K562 (cell line): ENCODE measurements around the gene GRIN2A. TPM values are rescaled to one million over a fixed set of nuclear protein-coding genes. Genes with fewer than 3 reads are reported as not detected.

ENCODE experiments used
- ATAC-seq: fragments of 200-7000 bp; cut with Tn5 transposase; 3 replicates; pipeline ENCODE4 v1.9.1; 2020; ENCODE audit warnings: moderate library complexity
- BruUV-seq: library from RNA; stranded (reverse); fragments of 400-500 nt; replicated peaks from 2 replicates; lab custom pipeline; 2021; lab: Mats Ljungman, UMichigan
- CTCF ChIA-PET: fragments of 300-600 bp; formaldehyde crosslinking; extraction: SDS; loops from one replicate; lab custom pipeline; 2021; ENCODE audit warnings: low intra/inter-chr PET ratio; lab: Yijun Ruan, JAX
- POLR2A ChIA-PET: fragments of 300-600, 350-650 bp; sonication (Branson Sonifier 250); formaldehyde crosslinking; extraction: SDS; loops from one replicate; lab custom pipeline; 2021; ENCODE audit warnings: antibody characterized with exemption, inconsistent platforms; lab: Yijun Ruan, JAX
- DNase-seq, 4 experiments: peaks; one replicate each; pipeline versions ENCODE4 v3.0.0 to v3.0.0-alpha.2; 2011 to 2018; ENCODE audit warnings: low spot score in 3 of 4, mixed read lengths in 3 of 4; ENCODE audit errors: extremely low read depth in 1 of 4
- FAIRE-seq: peaks from 2 replicates; lab custom pipeline; 2011; peaks lifted over from hg19 to GRCh38; lab: Jason Lieb, UNC
- H2AFZ ChIP-seq: 2 replicates; pipeline ENCODE4 v1.6.0; 2011; ENCODE audit warnings: low read depth, low read length, control low read depth, inconsistent platforms
- H3K27ac ChIP-seq: fragments of 200-600 bp; 3 replicates; pipeline ENCODE4 v1.8.0; 2011; ENCODE audit warnings: low read depth, mild to moderate bottlenecking, control low read depth, inconsistent platforms, low read length, moderate library complexity, mixed read lengths; ENCODE audit errors: extremely low read depth
- H3K27me3 ChIP-seq, 2 experiments: fragments of 300-600 bp in 1 of 2; 2 replicates in 1 of 2; 3 replicates in 1 of 2; pipeline versions ENCODE4 v1.6.0 to v1.8.0; 2011; ENCODE audit warnings: inconsistent platforms in 2 of 2, low read length in 2 of 2, mild to moderate bottlenecking in 1 of 2, mixed read lengths in 1 of 2, moderate library complexity in 1 of 2; ENCODE audit not compliant: control insufficient read depth in 2 of 2, insufficient read depth in 2 of 2
- H3K36me3 ChIP-seq: fragments of 300-600 bp; 3 replicates; pipeline ENCODE4 v1.8.0; 2011; ENCODE audit warnings: mild to moderate bottlenecking, low read length, inconsistent platforms; ENCODE audit not compliant: control insufficient read depth, insufficient read depth
- H3K4me1 ChIP-seq, 2 experiments: fragments of 200-600 bp in 1 of 2; replicated peaks in 1 of 2; 2 replicates in 1 of 2; 3 replicates in 1 of 2; pipeline versions ENCODE4 v1.5.1 to v1.8.0; 2011; ENCODE audit warnings: inconsistent platforms in 2 of 2, low read length in 2 of 2, mild to moderate bottlenecking in 1 of 2, mixed read lengths in 1 of 2, moderate library complexity in 1 of 2; ENCODE audit not compliant: control insufficient read depth in 2 of 2, insufficient read depth in 2 of 2
- H3K4me2 ChIP-seq: 2 replicates; pipeline ENCODE4 v1.6.1; 2011; ENCODE audit warnings: low read length, control low read depth, inconsistent platforms, mixed read lengths; ENCODE audit not compliant: insufficient read depth
- H3K4me3 ChIP-seq: fragments of 200-600 bp; sonication (generic), shearing (Covaris generic); 2 replicates; pipeline ENCODE4 v1.5.1; 2016; ENCODE audit warnings: control low read depth, inconsistent platforms
- H3K79me2 ChIP-seq: fragments of 200-600 bp; 3 replicates; pipeline ENCODE4 v1.8.0; 2011; ENCODE audit warnings: low read length, inconsistent platforms; ENCODE audit not compliant: control insufficient read depth, insufficient read depth
- H3K9ac ChIP-seq, 2 experiments: 2 replicates each; pipeline versions ENCODE4 v1.6.0 to v1.6.1; 2011; ENCODE audit warnings: low read depth in 2 of 2, low read length in 2 of 2, control low read depth in 1 of 2, inconsistent platforms in 1 of 2, mild to moderate bottlenecking in 1 of 2, mixed read lengths in 1 of 2; ENCODE audit not compliant: insufficient read depth in 1 of 2
- H3K9me1 ChIP-seq: one replicate; pipeline ENCODE4 v1.6.0; 2011; ENCODE audit warnings: inconsistent platforms, mild to moderate bottlenecking, low read length, moderate library complexity; ENCODE audit not compliant: control insufficient read depth, insufficient read depth
- H3K9me3 ChIP-seq: replicated peaks from 2 replicates; pipeline ENCODE4 v1.5.1; 2011; ENCODE audit warnings: low read depth, low read length, inconsistent platforms; ENCODE audit not compliant: control insufficient read depth, insufficient read depth
- H4K20me1 ChIP-seq: replicated peaks from 2 replicates; pipeline ENCODE4 v1.6.1; 2011; ENCODE audit warnings: low read length, inconsistent platforms, mixed read lengths; ENCODE audit not compliant: control insufficient read depth, insufficient read depth
- EZH2 ChIP-seq: IDR thresholded peaks from 2 replicates; pipeline ENCODE4 v1.6.1; 2012; ENCODE audit warnings: low read depth, mild to moderate bottlenecking, inconsistent platforms, low read length, borderline replicate concordance
- FOXM1 ChIP-seq, 2 experiments: fragments of 450-650 bp in 1 of 2; sonication (generic) in 1 of 2; formaldehyde crosslinking in 1 of 2; IDR thresholded peaks; 2 replicates each; pipeline versions ENCODE4 v1.6.1 to v1.9.0; 2017 to 2022; ENCODE audit warnings: low read depth in 2 of 2, mild to moderate bottlenecking in 2 of 2, missing genetic modification reagents in 1 of 2, moderate library complexity in 1 of 2
- FOXP1 ChIP-seq: sonication (generic); formaldehyde crosslinking; IDR thresholded peaks from 2 replicates; pipeline ENCODE4 v1.8.0; 2022; ENCODE audit warnings: mild to moderate bottlenecking, missing genetic modification reagents
- MCM7 ChIP-seq, 2 experiments: fragments of 450-650 bp; IDR thresholded peaks; 2 replicates each; pipeline ENCODE4 v1.6.1; 2016 to 2018
- NCOR1 ChIP-seq: fragments of 450-650 bp; IDR thresholded peaks from 2 replicates; pipeline ENCODE4 v1.6.1; 2016; ENCODE audit warnings: mild to moderate bottlenecking, moderate library complexity
- NFE2L1 ChIP-seq: fragments of 450-650 bp; IDR thresholded peaks from 2 replicates; pipeline ENCODE4 v1.6.1; 2016; ENCODE audit warnings: missing genetic modification characterization, low read depth, mild to moderate bottlenecking, missing compliant biosample characterization, moderate library complexity, borderline replicate concordance
- NFIX ChIP-seq: fragments of 250-450 bp; sonication (Bioruptor Pico); IDR thresholded peaks from 2 replicates; pipeline ENCODE4 v1.4.0; 2020; ENCODE audit warnings: low read depth, mild to moderate bottlenecking, moderate library complexity
- RBM15 ChIP-seq: fragments of 200-400 bp; formaldehyde crosslinking; IDR thresholded peaks from 2 replicates; pipeline ENCODE4 v1.6.1; 2018; ENCODE audit warnings: mild to moderate bottlenecking, low read length, moderate library complexity; ENCODE audit not compliant: insufficient read depth
- RBM34 ChIP-seq: fragments of 200-400 bp; formaldehyde crosslinking; IDR thresholded peaks from 2 replicates; pipeline ENCODE4 v1.6.1; 2018; ENCODE audit warnings: low read length, borderline replicate concordance; ENCODE audit not compliant: insufficient read depth
- RFX5 ChIP-seq: IDR thresholded peaks from 2 replicates; pipeline ENCODE4 v1.6.1; 2011; ENCODE audit warnings: low read depth, mild to moderate bottlenecking, improper control_type of control experiment, low read length
- ZBTB12 ChIP-seq: fragments of 250-450 bp; sonication (Bioruptor Pico); IDR thresholded peaks from 2 replicates; pipeline ENCODE4 v1.4.0; 2020
- ZNF699 ChIP-seq: fragments of 250-450 bp; sonication (Bioruptor Pico); IDR thresholded peaks from 2 replicates; pipeline ENCODE4 v1.8.0; 2021; ENCODE audit warnings: mild to moderate bottlenecking, moderate library complexity; ENCODE audit not compliant: insufficient replicate concordance
- WGBS: fragments of 100-300 bp; shearing (Covaris generic); methylation state at CpG from one replicate; pipeline ENCODE4 v1.1.6; 2016; ENCODE audit warnings: low coverage, mixed read lengths; ENCODE audit not compliant: insufficient coverage; ENCODE audit errors: missing lambda C conversion rate; 5-methylcytosine and 5-hydroxymethylcytosine counted together
- in situ Hi-C: fragments of 300-500 bp; cut with MboI; formaldehyde crosslinking; loops from 4 replicates; pipeline ENCODE4 v1.15.0; 2018; ENCODE audit warnings: inconsistent platforms, mixed read lengths
- intact Hi-C: fragments of 100-400 bp; cut with micrococcal nuclease; formaldehyde crosslinking; loops from 2 replicates; pipeline ENCODE4 v1.14.2; 2022
- polyA plus RNA-seq, 8 experiments: library from polyadenylated mRNA; depleted of rRNA in 4 of 8; stranded (reverse) in 5 of 8; unstranded in 3 of 8; fragments of >200 nt; fragmentation: Nextera tagmentation in 2 of 8; fragmentation: Illumina TruSeq in 1 of 8; extraction: Ambion mirVana in 2 of 8; extraction: Trizol in 1 of 8; gene quantifications; 2 replicates each; pipeline versions ENCODE4 v1.2.1 to v1.2.3, GENCODE V29; 2011 to 2014; ENCODE audit warnings: inconsistent platforms in 1 of 8, missing spikeins in 1 of 8
- total RNA-seq, 7 experiments: library from RNA; depleted of rRNA in 6 of 7; stranded (reverse); fragments of >200 nt in 6 of 7; fragmentation: Illumina TruSeq in 2 of 7; extraction: Trizol in 2 of 7; gene quantifications; 2 replicates each; pipeline versions ENCODE4 v1.2.1 to v1.2.3, GENCODE V29; 2011 to 2021; ENCODE audit warnings: low replicate concordance in 1 of 7
- TF ChIP-seq, protein P1 (sequence below): fragments of 450-650 bp; formaldehyde crosslinking; conservative IDR thresholded peaks from 2 replicates; pipeline ENCODE4 v1.4.0; 2022; ENCODE audit warnings: mild to moderate bottlenecking, missing genetic modification characterization

GRIN2A gene
- total and polyA plus RNA-seq, 9 of the 15 experiments (the other 6 are each of a cell fraction or from before 2014, with no cell fraction given): not detected

- TF ChIP-seq NFIX: no peak
Measured at GRCh38 chr16:10180042-10180770, 2.0 kb downstream of the GRIN2A start (continued).

DNA sequence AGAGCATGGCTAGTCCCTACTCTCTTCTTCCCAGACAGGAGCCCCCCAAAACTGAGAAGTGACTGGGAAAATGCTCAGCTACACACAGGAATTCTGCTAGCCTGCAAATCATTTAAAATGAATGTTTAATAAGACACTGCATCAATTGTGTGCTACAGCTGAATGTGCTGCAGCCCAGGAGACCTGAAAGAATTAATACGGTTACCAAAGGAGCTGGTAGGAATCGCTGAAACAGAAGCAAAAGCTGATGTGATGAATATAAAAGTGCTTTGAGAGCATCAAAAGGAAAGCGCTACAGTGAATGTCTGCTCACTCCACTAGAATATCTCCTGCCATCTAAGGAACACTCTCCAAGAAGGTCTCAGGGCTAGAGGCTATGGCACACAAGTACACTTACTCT is 3.7 kb downstream of the GRIN2A start:
- DNase-seq (no peak), FAIRE-seq (no peak), ATAC-seq (no peak)
- no peak overlapping the region for H2AFZ ChIP-seq
- H3K79me2 ChIP-seq: no peaks in the 10 kb centered on the region
- no peaks in the 10 kb centered on the region for H4K20me1 ChIP-seq
- H3K27ac ChIP-seq: no peak overlapping the region
- no peaks in the 10 kb centered on the region for H3K9me1 ChIP-seq
- H3K9ac ChIP-seq: no peak overlapping the region
- intact Hi-C loops: no loop called here
- in situ Hi-C loops: no loop called here
- peaks cover 0 to 15% of the 10 kb centered on the region in 2 experiments; a peak in 3 of 5 replicates for H3K27me3 ChIP-seq
- ChIA-PET CTCF (no interaction called here), POLR2A (interaction anchor here (0.7 kb wide), 1 partner anchor 709 kb away, joined by 3 read pairs; no protein-coding TSS in a partner anchor)
- H3K9me3 ChIP-seq: no peaks in the 10 kb centered on the region
- H3K36me3 ChIP-seq: no peaks in the 10 kb centered on the region
- BruUV-seq: no TSS peak
- 0% methylated on average over 3 of the region's 3 CpGs for WGBS
- no peak overlapping the region for H3K4me2 ChIP-seq
- H3K4me3 ChIP-seq: no peak overlapping the region
- peaks cover 0 to 28% of the 10 kb centered on the region in 2 experiments; a peak in 2 of 5 replicates for H3K4me1 ChIP-seq
- TF ChIP-seq EZH2 (no peak), RFX5 (no peak), ZNF699 (CRISPR knock-in tag) (no peak), RBM34 (no peak), NFE2L1 (tag) (no peak), ZBTB12 (CRISPR knock-in tag) (no peak), NCOR1 (no peak), RBM15 (no peak), FOXP1 (CRISPR knock-in tag) (no peak), MCM7 (IDR thresholded peaks at IDR 0.05) (no peak), FOXM1 (IDR thresholded peaks at IDR 0.05; ENCODE audit: low read depth) (no peak), FOXM1 (CRISPR knock-in tag; IDR thresholded peaks at IDR 0.05; ENCODE audit: low read depth) (no peak)
- TF ChIP-seq, protein P1, sequence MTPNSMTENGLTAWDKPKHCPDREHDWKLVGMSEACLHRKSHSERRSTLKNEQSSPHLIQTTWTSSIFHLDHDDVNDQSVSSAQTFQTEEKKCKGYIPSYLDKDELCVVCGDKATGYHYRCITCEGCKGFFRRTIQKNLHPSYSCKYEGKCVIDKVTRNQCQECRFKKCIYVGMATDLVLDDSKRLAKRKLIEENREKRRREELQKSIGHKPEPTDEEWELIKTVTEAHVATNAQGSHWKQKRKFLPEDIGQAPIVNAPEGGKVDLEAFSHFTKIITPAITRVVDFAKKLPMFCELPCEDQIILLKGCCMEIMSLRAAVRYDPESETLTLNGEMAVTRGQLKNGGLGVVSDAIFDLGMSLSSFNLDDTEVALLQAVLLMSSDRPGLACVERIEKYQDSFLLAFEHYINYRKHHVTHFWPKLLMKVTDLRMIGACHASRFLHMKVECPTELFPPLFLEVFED (CRISPR knock-in tag): no peak
